ENCODE measurements around the gene ESPNL.
"Not testable (repeated sequence)": the region's sequence is repeated elsewhere in the genome, so short reads cannot be mapped to it uniquely, and the experiment has no call there.

Gene ESPNL

GRCh38 chr2:238106698-238107524, 6.8 kb downstream of the ESPNL start:
- peak overlapping the region; percentile 6; the same call in 1 of the 2 replicates for H3K27ac ChIP-seq
- TF ChIP-seq, protein P1, sequence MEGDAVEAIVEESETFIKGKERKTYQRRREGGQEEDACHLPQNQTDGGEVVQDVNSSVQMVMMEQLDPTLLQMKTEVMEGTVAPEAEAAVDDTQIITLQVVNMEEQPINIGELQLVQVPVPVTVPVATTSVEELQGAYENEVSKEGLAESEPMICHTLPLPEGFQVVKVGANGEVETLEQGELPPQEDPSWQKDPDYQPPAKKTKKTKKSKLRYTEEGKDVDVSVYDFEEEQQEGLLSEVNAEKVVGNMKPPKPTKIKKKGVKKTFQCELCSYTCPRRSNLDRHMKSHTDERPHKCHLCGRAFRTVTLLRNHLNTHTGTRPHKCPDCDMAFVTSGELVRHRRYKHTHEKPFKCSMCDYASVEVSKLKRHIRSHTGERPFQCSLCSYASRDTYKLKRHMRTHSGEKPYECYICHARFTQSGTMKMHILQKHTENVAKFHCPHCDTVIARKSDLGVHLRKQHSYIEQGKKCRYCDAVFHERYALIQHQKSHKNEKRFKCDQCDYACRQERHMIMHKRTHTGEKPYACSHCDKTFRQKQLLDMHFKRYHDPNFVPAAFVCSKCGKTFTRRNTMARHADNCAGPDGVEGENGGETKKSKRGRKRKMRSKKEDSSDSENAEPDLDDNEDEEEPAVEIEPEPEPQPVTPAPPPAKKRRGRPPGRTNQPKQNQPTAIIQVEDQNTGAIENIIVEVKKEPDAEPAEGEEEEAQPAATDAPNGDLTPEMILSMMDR (conservative IDR thresholded peaks at IDR 0.05) = peak; percentile 43
- no peak for TF ChIP-seq ZFX (IDR thresholded peaks at IDR 0.05)

DNA sequence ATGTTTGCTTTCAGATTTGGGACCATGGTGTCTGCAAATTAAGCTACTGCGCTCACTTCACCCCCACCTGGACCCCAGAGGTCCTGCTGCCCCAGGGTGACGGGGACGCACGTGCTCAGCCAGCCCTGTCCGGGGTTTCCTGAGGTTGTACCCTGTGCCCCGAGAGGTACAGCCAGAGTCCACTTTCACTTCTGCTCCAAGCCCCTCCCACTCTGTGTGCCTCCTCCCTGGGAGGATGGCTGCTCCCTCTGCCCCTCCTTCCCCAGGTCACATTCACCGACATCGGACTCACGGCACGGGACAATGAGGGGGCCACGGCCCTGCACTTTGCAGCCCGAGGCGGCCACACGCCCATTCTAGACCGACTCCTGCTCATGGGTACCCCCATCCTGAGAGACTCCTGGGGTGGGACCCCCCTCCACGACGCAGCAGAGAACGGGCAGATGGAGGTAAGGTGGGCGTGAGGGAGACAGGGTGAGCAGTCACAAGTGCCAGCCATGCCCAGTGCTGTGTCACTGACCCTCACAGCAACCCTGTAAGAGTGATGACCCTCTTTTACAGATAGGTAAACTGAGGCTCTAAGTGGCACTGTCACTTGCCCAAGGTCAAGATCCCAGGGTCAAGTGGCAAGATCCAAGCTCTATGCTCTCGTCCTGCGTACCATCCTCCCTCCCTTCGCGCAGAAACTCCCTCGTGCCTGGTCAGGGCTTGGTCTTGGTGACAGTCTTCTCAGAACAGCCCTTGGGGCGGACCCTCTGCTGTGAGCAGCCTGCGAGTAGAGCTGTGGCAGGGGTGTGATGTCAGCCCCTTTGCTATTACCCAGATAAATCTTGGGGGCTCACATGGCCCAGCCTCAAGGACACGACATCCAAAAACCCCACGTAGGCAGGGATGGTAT, 7.6 kb downstream of the ESPNL start:
- peak overlapping the region; percentile 6; the same call in 1 of the 2 replicates for H3K27ac ChIP-seq
- no peak for TF ChIP-seq ZFX (IDR thresholded peaks at IDR 0.05)
- TF ChIP-seq, protein P1 (conservative IDR thresholded peaks at IDR 0.05) = peak; percentile 18; the same call in 1 of the 2 replicates

DNA sequence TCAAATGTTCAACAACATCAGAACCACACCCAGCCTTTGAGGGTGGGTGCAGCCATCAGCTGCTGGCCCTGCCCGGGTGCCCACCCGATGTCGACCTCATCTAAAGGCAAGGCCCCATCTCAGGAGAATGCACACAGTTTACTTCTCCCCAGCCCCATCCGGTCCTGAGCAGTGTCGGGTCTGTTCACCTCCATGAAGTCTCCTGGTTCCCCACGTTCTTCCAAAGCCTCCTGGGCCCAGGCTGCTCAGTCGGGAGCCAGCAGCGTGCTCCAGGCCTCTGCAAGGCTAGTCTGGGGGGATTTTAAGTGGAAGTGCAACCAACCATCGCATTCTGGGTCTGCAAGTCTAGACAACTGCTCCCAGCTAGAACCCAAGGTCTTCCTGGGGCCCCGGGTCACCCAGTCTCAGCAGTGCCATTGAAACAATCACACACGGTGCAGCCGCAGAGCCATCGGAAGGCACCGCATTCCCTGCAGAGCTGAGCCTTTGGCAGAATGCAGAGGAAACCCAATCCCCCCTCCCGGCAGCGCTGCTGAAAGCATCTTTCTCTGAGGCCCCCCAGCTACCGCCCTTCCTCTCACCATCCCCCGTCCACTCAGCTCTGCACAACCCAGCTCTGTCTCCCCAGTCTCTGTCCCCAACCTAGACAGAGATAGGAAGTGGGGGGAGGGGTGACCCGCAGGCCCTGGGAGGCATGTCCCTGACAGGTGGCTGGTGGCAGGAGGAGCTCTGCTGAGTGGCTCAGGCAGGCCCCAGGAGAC, 8.5 kb downstream of the ESPNL start:
- TF ChIP-seq ZFX (IDR thresholded peaks at IDR 0.05) = no peak
- TF ChIP-seq, protein P1 (conservative IDR thresholded peaks at IDR 0.05) = no peak
- no peak overlapping the region for H3K27ac ChIP-seq

DNA sequence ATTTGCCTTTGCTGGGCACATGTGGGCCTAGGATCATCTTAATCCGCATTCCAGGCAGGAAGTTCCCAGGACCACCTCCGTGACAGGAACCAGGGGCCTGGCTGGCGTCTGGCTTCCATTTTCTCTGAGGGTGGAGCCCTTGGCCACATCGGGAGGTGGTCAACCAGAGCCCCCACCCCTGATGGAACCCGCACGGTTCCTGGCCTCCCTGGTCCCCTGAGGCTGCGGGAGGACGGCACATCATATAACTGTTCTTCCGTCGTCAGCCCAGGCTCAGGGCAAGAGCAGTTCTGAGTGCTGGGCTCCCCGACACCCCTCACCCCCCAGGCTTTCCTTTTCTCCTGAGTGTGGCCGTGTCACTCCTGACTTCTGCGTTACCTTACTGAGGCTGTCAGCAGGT, 13.5 kb downstream of the ESPNL start:
- no peak for TF ChIP-seq ZFX (IDR thresholded peaks at IDR 0.05)
- TF ChIP-seq, protein P1 (conservative IDR thresholded peaks at IDR 0.05) = no peak

DNA sequence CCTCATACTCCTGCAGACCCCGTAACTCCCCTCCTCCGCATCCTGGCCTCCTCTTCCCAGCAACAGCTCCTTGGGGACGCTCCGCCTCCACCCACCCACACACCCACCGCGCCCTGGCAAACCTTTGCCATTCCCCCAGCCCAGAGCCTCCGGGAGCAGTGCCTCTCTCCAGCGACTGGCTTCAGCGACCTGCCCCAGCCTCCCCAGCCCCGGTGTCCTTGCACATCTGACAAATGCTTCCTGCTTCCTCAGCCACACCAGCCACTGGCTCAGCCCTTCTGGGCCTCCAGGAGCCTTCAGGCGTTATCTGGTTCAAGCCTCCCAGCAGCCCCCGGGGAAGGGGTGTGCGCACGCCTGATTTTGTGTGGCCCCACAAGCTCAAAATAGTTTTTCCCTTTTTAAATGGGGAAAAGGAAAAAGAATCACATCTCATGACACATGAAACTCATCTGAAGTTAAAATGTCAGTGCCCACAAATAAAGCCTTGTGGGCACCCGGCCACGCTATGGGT, 14.2 kb downstream of the ESPNL start:
- TF ChIP-seq, protein P1 (conservative IDR thresholded peaks at IDR 0.05) = no peak
- no peak for TF ChIP-seq ZFX (IDR thresholded peaks at IDR 0.05)
- H3K27ac ChIP-seq = no peak overlapping the region

More for the DNA sequence above, 13.5 kb downstream of the ESPNL start:
- no peak overlapping the region for H3K27ac ChIP-seq

DNA sequence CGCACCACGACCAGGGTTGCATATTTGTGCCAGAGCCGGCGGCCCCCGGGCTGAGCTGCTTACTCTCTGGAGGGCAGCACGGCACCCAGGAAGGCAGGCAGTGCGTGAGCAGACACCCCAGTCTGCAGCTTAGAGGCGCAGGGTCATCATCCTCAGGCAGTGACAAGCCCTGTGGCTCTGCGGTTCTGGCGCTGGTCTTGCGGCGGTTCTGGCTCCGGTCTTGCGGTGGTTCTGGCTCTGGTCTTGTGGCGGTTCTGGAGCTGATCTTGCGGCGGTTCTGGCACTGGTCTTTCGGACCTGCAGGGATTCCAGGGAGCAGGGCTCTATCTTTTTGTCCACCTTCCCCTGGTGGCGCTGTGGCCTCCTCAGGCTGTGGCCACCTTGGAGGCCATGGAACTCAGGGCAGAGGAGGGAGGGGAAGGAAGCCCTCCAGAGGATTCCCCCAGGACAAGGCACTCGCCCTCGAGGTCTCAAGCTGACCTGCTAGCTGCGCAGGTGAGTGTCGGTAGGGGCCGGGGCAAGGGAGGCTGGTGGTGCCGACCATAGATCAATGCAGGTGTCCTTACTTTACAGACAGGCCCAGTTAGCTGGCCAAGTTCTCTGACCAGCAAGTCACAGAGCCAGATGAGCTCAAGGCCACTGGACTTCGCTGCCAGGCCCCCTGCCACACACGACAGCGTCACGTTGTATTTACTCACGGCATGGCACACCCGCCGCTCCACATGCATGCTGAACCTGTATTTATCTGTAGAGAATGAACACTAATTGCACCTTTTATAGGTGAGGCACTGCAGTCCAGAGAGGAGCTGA, 14.9 kb downstream of the ESPNL start:
- TF ChIP-seq ZFX (IDR thresholded peaks at IDR 0.05) = no peak
- TF ChIP-seq, protein P1 (conservative IDR thresholded peaks at IDR 0.05) = no peak
- no peak overlapping the region for H3K27ac ChIP-seq

- not testable (repeated sequence) for H3K27ac ChIP-seq
Observed at GRCh38 chr2:238115709-238116108, 15.6 kb downstream of the ESPNL start.
